CD4-positive, alpha-beta T cell (primary cell): ENCODE data around the gene PFDN5. TPM values are rescaled to one million over a fixed set of nuclear protein-coding genes. Genes with fewer than 3 reads are reported as not detected.
"Not testable (repeated sequence)": the region's sequence is repeated elsewhere in the genome, so short reads cannot be mapped to it uniquely, and the experiment has no call there.

Experiments
- ATAC-seq: fragments of 200-7000 bp; cut with Tn5 transposase; one replicate; pipeline ENCODE4 v1.10.0; 2022; ENCODE audit warnings: mild to moderate bottlenecking; ENCODE audit not compliant: poor library complexity
- CTCF ChIA-PET: fragments of 350-600 bp; sonication (Branson Sonifier 250); formaldehyde crosslinking; loops from one replicate; lab custom pipeline; 2021; ENCODE audit warnings: antibody characterized with exemption, inconsistent platforms; lab: Charles Lee
- POLR2A ChIA-PET: fragments of 350-600 bp; sonication (Branson Sonifier 250); formaldehyde crosslinking; loops from one replicate; lab custom pipeline; 2021; ENCODE audit warnings: antibody characterized with exemption, inconsistent platforms; lab: Charles Lee
- DNase-seq, 14 experiments: peaks; one replicate each; pipeline ENCODE4 v3.0.0-alpha.2; 2013 to 2020; ENCODE audit warnings: mixed read lengths in 2 of 14
- H3K27ac ChIP-seq, 2 donors: one replicate each; pipeline versions ENCODE4 v1.5.1 to v1.7.0; 2013; ENCODE audit warnings: low read length in 2 of 2, low read depth in 1 of 2, mild to moderate bottlenecking in 1 of 2
- H3K27me3 ChIP-seq, 2 experiments: 1 replicate in 1 of 2; 2 replicates in 1 of 2; pipeline versions ENCODE4 v1.6.1 to v1.7.0; 2013; ENCODE audit warnings: low read length in 2 of 2, control low read depth in 1 of 2, mild to moderate bottlenecking in 1 of 2, moderate library complexity in 1 of 2; ENCODE audit not compliant: insufficient read depth in 2 of 2, control insufficient read depth in 1 of 2
- H3K36me3 ChIP-seq: one replicate; pipeline ENCODE4 v1.6.1; 2013; ENCODE audit warnings: low read length, control low read depth; ENCODE audit not compliant: insufficient read depth
- H3K4me1 ChIP-seq: one replicate; pipeline ENCODE4 v1.6.1; 2013; ENCODE audit warnings: low read length, control low read depth; ENCODE audit not compliant: insufficient read depth
- H3K4me3 ChIP-seq: one replicate; pipeline ENCODE4 v1.5.1; 2013; ENCODE audit warnings: mild to moderate bottlenecking, low read length, moderate library complexity
- H3K9me3 ChIP-seq, 2 experiments: 1 replicate in 1 of 2; 2 replicates in 1 of 2; pipeline versions ENCODE4 v1.6.1 to v1.7.0; 2013; ENCODE audit warnings: low read length in 2 of 2, mild to moderate bottlenecking in 2 of 2, control low read depth in 1 of 2, moderate library complexity in 1 of 2; ENCODE audit not compliant: control insufficient read depth in 1 of 2, insufficient read depth in 1 of 2
- H3K27ac Mint-ChIP-seq: one replicate; pipeline ENCODE4 v1.8.0; 2020; ENCODE audit warnings: mixed read lengths
- H3K27me3 Mint-ChIP-seq: one replicate; pipeline ENCODE4 v1.8.0; 2021; ENCODE audit warnings: mixed read lengths
- H3K36me3 Mint-ChIP-seq: one replicate; pipeline ENCODE4 v1.8.0; 2021; ENCODE audit warnings: low read depth, mixed read lengths
- H3K4me1 Mint-ChIP-seq: one replicate; pipeline ENCODE4 v1.8.0; 2021; ENCODE audit warnings: low read depth, mixed read lengths
- H3K4me3 Mint-ChIP-seq: one replicate; pipeline ENCODE4 v1.8.0; 2020; ENCODE audit warnings: mild to moderate bottlenecking, mixed read lengths
- H3K9me3 Mint-ChIP-seq: one replicate; pipeline ENCODE4 v1.8.0; 2020; ENCODE audit warnings: mixed read lengths
- intact Hi-C, 2 experiments: fragments of 100-400 bp; cut with DNase I in 1 of 2; cut with micrococcal nuclease in 1 of 2; formaldehyde crosslinking; loops; one replicate each; pipeline versions ENCODE4 v1.15.1 to v1.9.0; 2023 to 2025; cut with DNase I, micrococcal nuclease
- total RNA-seq, 174 experiments: library from RNA in 2 of 174; stranded (reverse) in 2 of 174; gene quantifications; one replicate each; pipeline ENCODE4 v1.2.3 and lab custom pipeline; 2021 to 2026
- TF ChIP-seq, protein P1 (sequence below): fragments of 200-600 bp; IDR thresholded peaks from one replicate; pipeline ENCODE4 v1.8.0; 2022; ENCODE audit warnings: antibody characterized with exemption, mild to moderate bottlenecking

The PFDN5 gene
- total RNA-seq, 2 experiments from 2014 or later = 757 to 763 TPM

- ATAC-seq = peak; percentile 7
- intact Hi-C loops = loop anchor here (1.0 to 5.0 kb wide), 4 partner anchors 83 to 289 kb away; partner anchors contain the start of genes EIF4B (in 1 of the 2) and TARBP2 (in 1 of the 2)
- no peaks in the 10 kb centered on the region for H3K27me3 Mint-ChIP-seq
Observed at GRCh38 chr12:53295891-53296219, 513 bp downstream of the PFDN5 start.

DNA sequence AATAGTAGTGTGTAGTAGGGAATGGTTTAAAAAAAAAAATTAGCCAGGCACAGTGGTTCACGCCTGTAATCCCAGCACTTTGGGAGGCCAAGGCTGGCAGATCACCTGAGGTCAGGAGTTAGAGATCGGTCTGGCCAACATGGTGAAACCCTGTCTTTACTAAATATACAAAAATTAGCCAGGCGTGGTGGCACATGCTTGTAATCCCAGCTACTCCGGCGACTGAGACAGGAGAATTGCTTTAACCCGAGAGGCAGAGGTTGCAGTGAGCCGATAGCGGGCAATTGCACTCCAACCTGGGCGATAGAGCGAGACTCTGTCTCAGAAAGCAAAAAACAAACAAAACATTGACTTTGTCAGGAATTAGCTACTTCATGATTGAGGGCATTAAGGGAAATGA lies 1.8 kb downstream of the PFDN5 start:
- Mint-ChIP-seq H3K4me3 (peak overlapping the region; percentile 99), H3K4me1 (peaks cover 67% of the 10 kb centered on the region), H3K27ac (peak overlapping the region; percentile 97), H3K36me3 (peaks cover 64% of the 10 kb centered on the region)
- ChIA-PET CTCF (interaction anchor here (3.3 kb wide), 1 partner anchor 24 kb away, joined by 31 read pairs; the partner anchor contains the start of gene AAAS), POLR2A (interaction anchor here (0.6 to 8.4 kb wide), 6 partner anchors 24 to 204 kb away, joined by 3 to 109 read pairs (median 6); partner anchors contain the start of genes AAAS, CSAD, TARBP2 and ZNF740)
- not testable (repeated sequence) for H3K27ac ChIP-seq, DNase-seq, H3K27me3 ChIP-seq, H3K9me3 ChIP-seq, ATAC-seq, H3K9me3 Mint-ChIP-seq, H3K27me3 Mint-ChIP-seq, H3K4me3 ChIP-seq
- intact Hi-C loops = loop anchor here in 1 of 2 experiments (5.0 kb wide), 1 partner anchor 290 kb away; the partner anchor contains the start of gene EIF4B
- H3K4me1 ChIP-seq = peaks cover 55% of the 10 kb centered on the region
- H3K36me3 ChIP-seq = peaks cover 16% of the 10 kb centered on the region

More at GRCh38 chr12:53295891-53296219, 513 bp downstream of the PFDN5 start:
- Histone ChIP-seq H3K27ac (peak overlapping the region; percentile 69 to 71), H3K9me3 (no peaks in the 10 kb centered on the region), H3K36me3 (peaks cover 16% of the 10 kb centered on the region), H3K27me3 (no peaks in the 10 kb centered on the region), H3K4me1 (peaks cover 44% of the 10 kb centered on the region), H3K4me3 (peak overlapping the region; percentile 69)
- peak overlapping the region; percentile 97 for H3K27ac Mint-ChIP-seq
- CTCF ChIA-PET = interaction anchor here (0.8 to 3.3 kb wide), 9 partner anchors 26 to 380 kb away, joined by 3 to 31 read pairs (median 4); partner anchors contain the start of genes AAAS, ATP5MC2 and ESPL1
- no peaks in the 10 kb centered on the region for H3K9me3 Mint-ChIP-seq
- H3K36me3 Mint-ChIP-seq = peaks cover 53% of the 10 kb centered on the region
- TF ChIP-seq, protein P1, sequence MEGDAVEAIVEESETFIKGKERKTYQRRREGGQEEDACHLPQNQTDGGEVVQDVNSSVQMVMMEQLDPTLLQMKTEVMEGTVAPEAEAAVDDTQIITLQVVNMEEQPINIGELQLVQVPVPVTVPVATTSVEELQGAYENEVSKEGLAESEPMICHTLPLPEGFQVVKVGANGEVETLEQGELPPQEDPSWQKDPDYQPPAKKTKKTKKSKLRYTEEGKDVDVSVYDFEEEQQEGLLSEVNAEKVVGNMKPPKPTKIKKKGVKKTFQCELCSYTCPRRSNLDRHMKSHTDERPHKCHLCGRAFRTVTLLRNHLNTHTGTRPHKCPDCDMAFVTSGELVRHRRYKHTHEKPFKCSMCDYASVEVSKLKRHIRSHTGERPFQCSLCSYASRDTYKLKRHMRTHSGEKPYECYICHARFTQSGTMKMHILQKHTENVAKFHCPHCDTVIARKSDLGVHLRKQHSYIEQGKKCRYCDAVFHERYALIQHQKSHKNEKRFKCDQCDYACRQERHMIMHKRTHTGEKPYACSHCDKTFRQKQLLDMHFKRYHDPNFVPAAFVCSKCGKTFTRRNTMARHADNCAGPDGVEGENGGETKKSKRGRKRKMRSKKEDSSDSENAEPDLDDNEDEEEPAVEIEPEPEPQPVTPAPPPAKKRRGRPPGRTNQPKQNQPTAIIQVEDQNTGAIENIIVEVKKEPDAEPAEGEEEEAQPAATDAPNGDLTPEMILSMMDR = no peak
- no peak for DNase-seq
- H3K4me3 Mint-ChIP-seq = peak overlapping the region; percentile 99
- peaks cover 56% of the 10 kb centered on the region for H3K4me1 Mint-ChIP-seq
- POLR2A ChIA-PET = interaction anchor here (0.7 to 8.4 kb wide), 31 partner anchors 15 to 985 kb away, joined by 3 to 109 read pairs (median 6); partner anchors contain the start of genes AAAS, CSAD, EIF4B and HNRNPA1

GRCh38 chr12:53298164-53298563 lies 2.8 kb downstream of the PFDN5 start:
- DNase-seq (peak in 2 of 14 experiments; percentile 35 to 37), ATAC-seq (no peak)
- POLR2A ChIA-PET = interaction anchor here (1.6 to 8.4 kb wide), 5 partner anchors 23 to 203 kb away, joined by 4 to 109 read pairs (median 9); partner anchors contain the start of genes AAAS, CSAD, SP1 and TARBP2
- Histone ChIP-seq H3K4me1 (peaks cover 62% of the 10 kb centered on the region), H3K9me3 (no peaks in the 10 kb centered on the region), H3K27ac (no peak overlapping the region), H3K36me3 (peaks cover 25% of the 10 kb centered on the region), H3K4me3 (no peak overlapping the region), H3K27me3 (no peaks in the 10 kb centered on the region)
- CTCF ChIA-PET = interaction anchor here (1.0 to 4.6 kb wide), 5 partner anchors 24 to 117 kb away, joined by 3 to 43 read pairs (median 8); partner anchors contain the start of genes AAAS, CSAD and ZNF740
- intact Hi-C loops = loop anchor here in 1 of 2 experiments (5.0 kb wide), 1 partner anchor 291 kb away; the partner anchor contains the start of gene EIF4B
- H3K4me3 Mint-ChIP-seq = peak overlapping the region; percentile 99
- peaks cover 77% of the 10 kb centered on the region for H3K4me1 Mint-ChIP-seq
- peak overlapping the region; percentile 97 for H3K27ac Mint-ChIP-seq
- TF ChIP-seq, protein P1 = no peak
- H3K27me3 Mint-ChIP-seq = no peaks in the 10 kb centered on the region
- no peaks in the 10 kb centered on the region for H3K9me3 Mint-ChIP-seq
- H3K36me3 Mint-ChIP-seq = peaks cover 75% of the 10 kb centered on the region
